Measurements from ENCODE around the gene CHKA. TPM values are rescaled to one million over a fixed set of nuclear protein-coding genes. Genes with fewer than 3 reads are reported as not detected.

The CHKA gene
- total and polyA plus RNA-seq, 4 experiments from 2014 or later = 1.5 to 2.7 (median 2.6) TPM

GRCh38 chr11:68077617-68078582 is 43.3 kb downstream of the CHKA start:
- Mint-ChIP-seq H3K27ac (peak overlapping the region in 1 of 7 donors; percentile 36), H3K4me1 (no peaks in the 10 kb centered on the region), H3K36me3 (peaks cover 0 to 4% of the 10 kb centered on the region in 2 donors), H3K4me3 (no peak overlapping the region), H3K27me3 (no peaks in the 10 kb centered on the region), H3K9me3 (no peaks in the 10 kb centered on the region)
- H3K27me3 ChIP-seq (ENCODE audit: insufficient read depth, low read length) = no peaks in the 10 kb centered on the region
- H3K4me1 ChIP-seq (ENCODE audit: insufficient read depth, low read length) = no peaks in the 10 kb centered on the region
- intact Hi-C loops (cut with micrococcal nuclease) = no loop called here
- no peaks in the 10 kb centered on the region for H3K36me3 ChIP-seq (ENCODE audit: insufficient read depth, low read length)
- no peak overlapping the region for H3K4me3 ChIP-seq (ENCODE audit: low read length in 2 of 2)
- DNase-seq = no peak
- H3K9me3 ChIP-seq (ENCODE audit: control insufficient read depth in 1 of 2, low read length in 2 of 2) = no peaks in the 10 kb centered on the region
- no peak overlapping the region for H3K27ac ChIP-seq (ENCODE audit: low read depth, low read length)
- ChIA-PET POLR2A (ENCODE audit: partially characterized antibody) (no interaction called here), CTCF (ENCODE audit: partially characterized antibody) (no interaction called here)

- Histone ChIP-seq H3K27ac (ENCODE audit: low read depth, low read length) (no peak overlapping the region), H3K36me3 (ENCODE audit: insufficient read depth, low read length) (no peaks in the 10 kb centered on the region), H3K4me3 (ENCODE audit: low read length in 2 of 2) (no peak overlapping the region), H3K9me3 (ENCODE audit: control insufficient read depth in 1 of 2, low read length in 2 of 2) (no peaks in the 10 kb centered on the region), H3K27me3 (ENCODE audit: insufficient read depth, low read length) (no peaks in the 10 kb centered on the region), H3K4me1 (ENCODE audit: insufficient read depth, low read length) (no peaks in the 10 kb centered on the region)
- ChIA-PET CTCF (ENCODE audit: partially characterized antibody) (no interaction called here), POLR2A (ENCODE audit: partially characterized antibody) (no interaction called here)
- Mint-ChIP-seq H3K4me3 (no peak overlapping the region), H3K27ac (peak overlapping the region in 1 of 7 donors; percentile 54), H3K36me3 (peaks cover 0 to 4% of the 10 kb centered on the region in 2 donors), H3K4me1 (no peaks in the 10 kb centered on the region), H3K9me3 (no peaks in the 10 kb centered on the region), H3K27me3 (no peaks in the 10 kb centered on the region)
- DNase-seq = no peak
- intact Hi-C loops (cut with micrococcal nuclease) = no loop called here
These were observed 44.7 kb downstream of the CHKA start for GRCh38 chr11:68076371-68077042.

GRCh38 chr11:68074584-68075352 is 46.4 kb downstream of the CHKA start:
- no peaks in the 10 kb centered on the region for H3K27me3 Mint-ChIP-seq
- Histone ChIP-seq H3K4me3 (ENCODE audit: low read length in 2 of 2) (no peak overlapping the region), H3K27ac (ENCODE audit: low read depth, low read length) (no peak overlapping the region), H3K9me3 (ENCODE audit: control insufficient read depth in 1 of 2, low read length in 2 of 2) (no peaks in the 10 kb centered on the region), H3K4me1 (ENCODE audit: insufficient read depth, low read length) (no peaks in the 10 kb centered on the region), H3K27me3 (ENCODE audit: insufficient read depth, low read length) (no peaks in the 10 kb centered on the region), H3K36me3 (ENCODE audit: insufficient read depth, low read length) (no peaks in the 10 kb centered on the region)
- no peaks in the 10 kb centered on the region for H3K9me3 Mint-ChIP-seq
- H3K36me3 Mint-ChIP-seq = no peaks in the 10 kb centered on the region
- DNase-seq = no peak
- ChIA-PET CTCF (ENCODE audit: partially characterized antibody) (no interaction called here), POLR2A (ENCODE audit: partially characterized antibody) (no interaction called here)
- intact Hi-C loops (cut with micrococcal nuclease) = no loop called here
- H3K4me3 Mint-ChIP-seq = no peak overlapping the region
- H3K27ac Mint-ChIP-seq = no peak overlapping the region
- no peaks in the 10 kb centered on the region for H3K4me1 Mint-ChIP-seq

GRCh38 chr11:68071281-68072048 is 49.7 kb downstream of the CHKA start:
- ChIA-PET CTCF (ENCODE audit: partially characterized antibody) (no interaction called here), POLR2A (ENCODE audit: partially characterized antibody) (no interaction called here)
- Histone ChIP-seq H3K27me3 (ENCODE audit: insufficient read depth, low read length) (no peaks in the 10 kb centered on the region), H3K4me3 (ENCODE audit: low read length in 2 of 2) (no peak overlapping the region), H3K9me3 (ENCODE audit: control insufficient read depth in 1 of 2, low read length in 2 of 2) (no peaks in the 10 kb centered on the region), H3K4me1 (ENCODE audit: insufficient read depth, low read length) (no peaks in the 10 kb centered on the region), H3K27ac (ENCODE audit: low read depth, low read length) (no peak overlapping the region), H3K36me3 (ENCODE audit: insufficient read depth, low read length) (no peaks in the 10 kb centered on the region)
- Mint-ChIP-seq H3K9me3 (no peaks in the 10 kb centered on the region), H3K36me3 (peaks cover 0 to 3% of the 10 kb centered on the region in 2 donors), H3K27me3 (no peaks in the 10 kb centered on the region), H3K4me1 (no peaks in the 10 kb centered on the region), H3K27ac (no peak overlapping the region), H3K4me3 (no peak overlapping the region)
- intact Hi-C loops (cut with micrococcal nuclease) = no loop called here
- no peak for DNase-seq

GRCh38 chr11:68067991-68068390 is 53.2 kb downstream of the CHKA start:
- Mint-ChIP-seq H3K4me1 (no peaks in the 10 kb centered on the region), H3K27ac (no peak overlapping the region), H3K27me3 (no peaks in the 10 kb centered on the region), H3K9me3 (no peaks in the 10 kb centered on the region), H3K4me3 (no peak overlapping the region), H3K36me3 (peaks cover 0 to 3% of the 10 kb centered on the region in 2 donors)
- Histone ChIP-seq H3K4me3 (ENCODE audit: low read length in 2 of 2) (no peak overlapping the region), H3K9me3 (ENCODE audit: control insufficient read depth in 1 of 2, low read length in 2 of 2) (no peaks in the 10 kb centered on the region), H3K27me3 (ENCODE audit: insufficient read depth, low read length) (no peaks in the 10 kb centered on the region), H3K4me1 (ENCODE audit: insufficient read depth, low read length) (no peaks in the 10 kb centered on the region), H3K36me3 (ENCODE audit: insufficient read depth, low read length) (no peaks in the 10 kb centered on the region), H3K27ac (ENCODE audit: low read depth, low read length) (no peak overlapping the region)
- intact Hi-C loops (cut with micrococcal nuclease) = no loop called here
- ChIA-PET CTCF (ENCODE audit: partially characterized antibody) (no interaction called here), POLR2A (ENCODE audit: partially characterized antibody) (no interaction called here)
- no peak for DNase-seq

DNA sequence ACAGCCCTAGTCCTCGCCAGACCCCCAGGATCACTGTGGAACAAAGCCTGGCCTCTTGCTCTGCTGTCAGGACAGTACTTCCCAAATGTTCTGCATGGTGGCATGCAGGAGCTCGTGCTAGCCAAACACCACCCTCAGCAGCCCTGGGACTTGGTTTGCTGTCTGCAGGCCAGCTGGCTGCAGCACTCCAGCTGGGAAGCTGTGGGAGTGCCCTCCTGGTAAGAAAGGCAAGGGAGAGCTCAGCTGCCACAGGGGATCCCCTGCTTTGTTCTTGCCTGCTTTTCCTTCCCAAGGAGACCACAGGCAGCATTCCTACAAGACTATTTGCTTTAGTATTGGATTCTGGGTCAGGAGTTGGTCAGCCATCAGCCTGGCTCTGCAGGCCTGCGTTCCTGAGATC is 54.4 kb downstream of the CHKA start:
- intact Hi-C loops (cut with micrococcal nuclease) = no loop called here
- Histone ChIP-seq H3K36me3 (ENCODE audit: insufficient read depth, low read length) (no peaks in the 10 kb centered on the region), H3K27me3 (ENCODE audit: insufficient read depth, low read length) (no peaks in the 10 kb centered on the region), H3K4me3 (ENCODE audit: low read length in 2 of 2) (no peak overlapping the region), H3K4me1 (ENCODE audit: insufficient read depth, low read length) (no peaks in the 10 kb centered on the region), H3K27ac (ENCODE audit: low read depth, low read length) (no peak overlapping the region), H3K9me3 (ENCODE audit: control insufficient read depth in 1 of 2, low read length in 2 of 2) (no peaks in the 10 kb centered on the region)
- no peak overlapping the region for H3K27ac Mint-ChIP-seq
- H3K4me1 Mint-ChIP-seq = no peaks in the 10 kb centered on the region
- CTCF ChIA-PET (ENCODE audit: partially characterized antibody) = no interaction called here
- H3K36me3 Mint-ChIP-seq = peaks cover 0 to 3% of the 10 kb centered on the region in 2 donors
- no peaks in the 10 kb centered on the region for H3K27me3 Mint-ChIP-seq
- no peaks in the 10 kb centered on the region for H3K9me3 Mint-ChIP-seq
- H3K4me3 Mint-ChIP-seq = no peak overlapping the region
- POLR2A ChIA-PET (ENCODE audit: partially characterized antibody) = no interaction called here
- DNase-seq = no peak

DNA sequence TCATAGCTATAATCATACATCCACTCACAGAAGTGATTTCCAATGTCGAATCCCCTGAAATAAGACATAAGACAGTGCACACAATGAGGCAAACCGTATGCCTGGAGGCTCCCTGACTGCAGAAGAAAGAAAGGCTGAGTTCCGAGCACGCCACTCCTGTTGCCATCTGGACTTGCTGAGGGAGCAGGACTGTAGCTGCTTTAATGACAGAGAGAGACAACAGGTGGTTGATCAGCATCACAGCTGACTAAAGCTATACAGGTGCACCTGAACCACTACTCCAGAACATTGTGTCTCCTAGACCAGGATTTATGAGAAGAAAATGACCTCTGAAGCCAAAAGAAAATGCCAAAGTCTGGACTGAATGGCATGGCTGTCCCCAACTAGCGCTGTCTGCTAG is 55.3 kb downstream of the CHKA start:
- DNase-seq = no peak
- no peaks in the 10 kb centered on the region for H3K9me3 Mint-ChIP-seq
- ChIA-PET POLR2A (ENCODE audit: partially characterized antibody) (no interaction called here), CTCF (ENCODE audit: partially characterized antibody) (no interaction called here)
- Histone ChIP-seq H3K27me3 (ENCODE audit: insufficient read depth, low read length) (no peaks in the 10 kb centered on the region), H3K4me1 (ENCODE audit: insufficient read depth, low read length) (no peaks in the 10 kb centered on the region), H3K36me3 (ENCODE audit: insufficient read depth, low read length) (no peaks in the 10 kb centered on the region), H3K4me3 (ENCODE audit: low read length in 2 of 2) (no peak overlapping the region), H3K27ac (ENCODE audit: low read depth, low read length) (no peak overlapping the region), H3K9me3 (ENCODE audit: control insufficient read depth in 1 of 2, low read length in 2 of 2) (no peaks in the 10 kb centered on the region)
- no peak overlapping the region for H3K27ac Mint-ChIP-seq
- peaks cover 0 to 3% of the 10 kb centered on the region in 2 donors for H3K36me3 Mint-ChIP-seq
- no peaks in the 10 kb centered on the region for H3K4me1 Mint-ChIP-seq
- intact Hi-C loops (cut with micrococcal nuclease) = no loop called here
- H3K4me3 Mint-ChIP-seq = no peak overlapping the region
- no peaks in the 10 kb centered on the region for H3K27me3 Mint-ChIP-seq
